ENCODE results near the gene LRRC41. TPM values are rescaled to one million over a fixed set of nuclear protein-coding genes. Genes with fewer than 3 reads are reported as not detected.
"Not testable (repeated sequence)": the region's sequence is repeated elsewhere in the genome, so short reads cannot be mapped to it uniquely, and the experiment has no call there.

Gene LRRC41
- polyA plus RNA-seq, 3 donors = 22.9 to 50.9 (median 47.4) TPM

- H3K79me2 ChIP-seq (ENCODE audit: insufficient read depth, low read length); DNase-seq; H3K4me3 Mint-ChIP-seq; H3K4me1 Mint-ChIP-seq; H3K4me3 ChIP-seq (replicated peaks in 1 of 3; ENCODE audit: low read depth in 2 of 3, low read length in 3 of 3); H3K9me3 ChIP-seq (replicated peaks in 1 of 2; ENCODE audit: control insufficient read depth in 1 of 2, insufficient read depth in 1 of 2, low read length in 2 of 2); H3K27me3 Mint-ChIP-seq (ENCODE audit: low read depth in 3 of 3); H3K27ac ChIP-seq (ENCODE audit: low read depth in 1 of 2, low read length in 2 of 2); H3K4me2 ChIP-seq (replicated peaks; ENCODE audit: extremely low read depth, low read length, poor library complexity, severe bottlenecking); H3K9me3 Mint-ChIP-seq; intact Hi-C loops (cut with micrococcal nuclease); H4K20me1 ChIP-seq (ENCODE audit: insufficient read depth, low read length); H3K9ac ChIP-seq (ENCODE audit: insufficient read depth, low read length, poor library complexity, severe bottlenecking); H3K27me3 ChIP-seq (ENCODE audit: control insufficient read depth in 2 of 2, insufficient read depth in 2 of 2, low read length in 2 of 2); H3K4me1 ChIP-seq (ENCODE audit: control insufficient read depth in 1 of 2, insufficient read depth in 2 of 2, low read length in 2 of 2); H2AFZ ChIP-seq (ENCODE audit: insufficient read depth, low read depth, low read length, poor library complexity, severe bottlenecking): not testable (repeated sequence)
- no CpG with 5 or more reads among the region's 13 CpGs for WGBS (ENCODE audit: insufficient coverage)
- H3K36me3 Mint-ChIP-seq = peaks cover 17 to 32% of the 10 kb centered on the region in 2 donors
- peaks cover 19 to 24% of the 10 kb centered on the region in 2 donors for H3K36me3 ChIP-seq (replicated peaks in 1 of 2; ENCODE audit: control insufficient read depth in 1 of 2, insufficient read depth in 2 of 2, low read length in 2 of 2)
- H3K27ac Mint-ChIP-seq = peak overlapping the region in 1 of 7 donors; percentile 40
Measured at GRCh38 chr1:46319960-46320914, 16.8 kb upstream of the LRRC41 start.

DNA sequence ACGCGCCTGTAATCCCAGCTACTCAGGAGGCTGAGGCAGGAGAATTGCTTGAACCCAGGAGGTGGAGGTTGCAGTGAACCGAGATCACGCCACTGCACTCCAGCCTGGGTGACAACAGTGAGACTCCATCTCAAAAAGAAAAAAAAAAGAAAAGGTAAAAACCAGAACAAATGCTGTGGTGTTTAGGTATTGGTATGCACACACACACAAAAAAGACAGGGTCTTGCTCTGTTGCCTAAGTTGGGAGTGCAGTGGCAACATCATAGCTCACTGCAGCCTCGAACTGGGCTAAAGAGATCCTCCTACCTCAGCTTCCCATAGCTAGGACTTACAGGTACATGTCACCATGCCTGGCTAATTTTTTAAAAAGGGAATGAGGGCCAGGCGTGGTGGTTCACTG lies 15.9 kb upstream of the LRRC41 start:
- H3K27ac ChIP-seq (ENCODE audit: low read depth in 1 of 2, low read length in 2 of 2); DNase-seq; H4K20me1 ChIP-seq (ENCODE audit: insufficient read depth, low read length); H3K27ac Mint-ChIP-seq; H3K4me1 ChIP-seq (ENCODE audit: control insufficient read depth in 1 of 2, insufficient read depth in 2 of 2, low read length in 2 of 2); H3K27me3 Mint-ChIP-seq (ENCODE audit: low read depth in 3 of 3); H3K4me2 ChIP-seq (replicated peaks; ENCODE audit: extremely low read depth, low read length, poor library complexity, severe bottlenecking); H3K9me3 ChIP-seq (replicated peaks in 1 of 2; ENCODE audit: control insufficient read depth in 1 of 2, insufficient read depth in 1 of 2, low read length in 2 of 2); H3K4me3 Mint-ChIP-seq; H3K4me1 Mint-ChIP-seq; intact Hi-C loops (cut with micrococcal nuclease); H3K27me3 ChIP-seq (ENCODE audit: control insufficient read depth in 2 of 2, insufficient read depth in 2 of 2, low read length in 2 of 2); H3K9ac ChIP-seq (ENCODE audit: insufficient read depth, low read length, poor library complexity, severe bottlenecking); H3K79me2 ChIP-seq (ENCODE audit: insufficient read depth, low read length); H3K9me3 Mint-ChIP-seq; H2AFZ ChIP-seq (ENCODE audit: insufficient read depth, low read depth, low read length, poor library complexity, severe bottlenecking); H3K4me3 ChIP-seq (replicated peaks in 1 of 3; ENCODE audit: low read depth in 2 of 3, low read length in 3 of 3): not testable (repeated sequence)
- H3K36me3 Mint-ChIP-seq = peaks cover 25 to 41% of the 10 kb centered on the region in 2 donors
- 98% methylated on average over 3 of the region's 6 CpGs for WGBS (ENCODE audit: insufficient coverage)
- peaks cover 27 to 33% of the 10 kb centered on the region in 2 donors for H3K36me3 ChIP-seq (replicated peaks in 1 of 2; ENCODE audit: control insufficient read depth in 1 of 2, insufficient read depth in 2 of 2, low read length in 2 of 2)
